SK-N-SH treated with all-trans-retinoic acid at 6 μM for 48 hours (cell line): ENCODE measurements around the gene RFX3.

Experiments
- ATAC-seq: fragments of 200-7000 bp; cut with Tn5 transposase; 3 replicates; pipeline ENCODE4 v1.9.1; 2020; ENCODE audit warnings: mild to moderate bottlenecking, moderate library complexity
- ARNTL ChIP-seq: fragments of 450-650 bp; formaldehyde crosslinking; IDR thresholded peaks from 2 replicates; pipeline ENCODE4 v1.5.0; 2020; ENCODE audit warnings: low read depth, mild to moderate bottlenecking, moderate library complexity, borderline replicate concordance
- BACH2 ChIP-seq: fragments of 250-450 bp; sonication (Bioruptor Pico); IDR thresholded peaks from 2 replicates; pipeline ENCODE4 v1.9.0; 2021; ENCODE audit warnings: mild to moderate bottlenecking, borderline replicate concordance
- CREB5 ChIP-seq: fragments of 250-450 bp; sonication (Bioruptor Pico); IDR thresholded peaks from 2 replicates; pipeline ENCODE4 v1.5.1; 2020; ENCODE audit warnings: low read depth, mild to moderate bottlenecking, moderate library complexity
- CSDC2 ChIP-seq: fragments of 250-450 bp; sonication (Bioruptor Pico); IDR thresholded peaks from 2 replicates; pipeline ENCODE4 v1.5.0; 2020; ENCODE audit warnings: mild to moderate bottlenecking, moderate library complexity
- ESRRG ChIP-seq: fragments of 250-450 bp; sonication (Bioruptor Pico); IDR thresholded peaks from 2 replicates; pipeline ENCODE4 v1.6.1; 2021; ENCODE audit warnings: mild to moderate bottlenecking
- ISL1 ChIP-seq: fragments of 250-450 bp; sonication (Bioruptor Pico); IDR thresholded peaks from 2 replicates; pipeline ENCODE4 v2.1.2; 2022; ENCODE audit warnings: mild to moderate bottlenecking, moderate library complexity
- OSR1 ChIP-seq: fragments of 250-450 bp; sonication (Bioruptor Pico); IDR thresholded peaks from 2 replicates; pipeline ENCODE4 v1.8.0; 2022; ENCODE audit warnings: moderate library complexity, mild to moderate bottlenecking, inconsistent platforms
- PATZ1 ChIP-seq: fragments of 250-450 bp; sonication (Bioruptor Pico); IDR thresholded peaks from 2 replicates; pipeline ENCODE4 v1.8.0; 2020; ENCODE audit warnings: mild to moderate bottlenecking, moderate library complexity, borderline replicate concordance
- POU6F1 ChIP-seq: fragments of 250-450 bp; sonication (Bioruptor Pico); IDR thresholded peaks from 2 replicates; pipeline ENCODE4 v1.8.0; 2021; ENCODE audit warnings: low read depth, mild to moderate bottlenecking, moderate library complexity, borderline replicate concordance
- PPARA ChIP-seq: fragments of 250-450 bp; sonication (Bioruptor Pico); IDR thresholded peaks from 2 replicates; pipeline ENCODE4 v1.5.0; 2020; ENCODE audit warnings: mild to moderate bottlenecking, borderline replicate concordance
- RARB ChIP-seq: fragments of 250-450 bp; sonication (Bioruptor Pico); IDR thresholded peaks from 2 replicates; pipeline ENCODE4 v1.8.0; 2021; ENCODE audit warnings: mild to moderate bottlenecking, moderate library complexity
- TOX ChIP-seq: fragments of 250-450 bp; sonication (Bioruptor Pico); IDR thresholded peaks from 2 replicates; pipeline ENCODE4 v1.8.0; 2021; ENCODE audit warnings: mild to moderate bottlenecking, moderate library complexity, borderline replicate concordance
- TSHZ2 ChIP-seq: fragments of 250-450 bp; sonication (Bioruptor Pico); IDR thresholded peaks from 2 replicates; pipeline ENCODE4 v1.5.0; 2020; ENCODE audit warnings: mild to moderate bottlenecking, moderate library complexity
- ZC3H10 ChIP-seq: fragments of 250-450 bp; sonication (Bioruptor Pico); IDR thresholded peaks from 2 replicates; pipeline ENCODE4 v1.5.1; 2021; ENCODE audit warnings: mild to moderate bottlenecking, moderate library complexity
- ZFP3 ChIP-seq: fragments of 250-450 bp; sonication (Bioruptor Pico); IDR thresholded peaks from 2 replicates; pipeline ENCODE4 v1.5.0; 2020; ENCODE audit warnings: mild to moderate bottlenecking, moderate library complexity
- ZNF70 ChIP-seq: fragments of 450-650 bp; formaldehyde crosslinking; IDR thresholded peaks from 2 replicates; pipeline ENCODE4 v1.5.0; 2020; ENCODE audit warnings: mild to moderate bottlenecking, moderate library complexity
- ZNF8 ChIP-seq: fragments of 450-650 bp; formaldehyde crosslinking; IDR thresholded peaks from 2 replicates; pipeline ENCODE4 v1.5.0; 2020; ENCODE audit warnings: mild to moderate bottlenecking, moderate library complexity

The RFX3 gene

GRCh38 chr9:3479514-3480352 is 46.1 kb downstream of the RFX3 start (continued):
- TF ChIP-seq TSHZ2 (CRISPR knock-in tag): no peak

GRCh38 chr9:3478549-3478953 is 47.2 kb downstream of the RFX3 start:
- ATAC-seq: no peak
- no peak for TF ChIP-seq POU6F1 (CRISPR knock-in tag)
- TF ChIP-seq ISL1: no peak
- no peak for TF ChIP-seq BACH2 (CRISPR knock-in tag)

- ATAC-seq: no peak
- TF ChIP-seq ESRRG (CRISPR knock-in tag) (no peak), OSR1 (no peak), ZNF8 (no peak), PATZ1 (no peak), ZC3H10 (CRISPR knock-in tag) (no peak), RARB (CRISPR knock-in tag) (no peak), ARNTL (CRISPR knock-in tag) (no peak)
Measured at GRCh38 chr9:3477236-3477834, 48.5 kb downstream of the RFX3 start.

GRCh38 chr9:3475300-3476020 is 50.3 kb downstream of the RFX3 start:
- ATAC-seq: no peak
- TF ChIP-seq CREB5 (CRISPR knock-in tag) (no peak), ZNF70 (no peak), PATZ1 (no peak), TOX (CRISPR knock-in tag) (no peak)

- no peak for ATAC-seq
- TF ChIP-seq ZNF70 (no peak), ZNF8 (no peak), TSHZ2 (CRISPR knock-in tag) (no peak), PPARA (CRISPR knock-in tag) (no peak), PATZ1 (no peak), ISL1 (no peak), ZC3H10 (CRISPR knock-in tag) (no peak), BACH2 (CRISPR knock-in tag) (no peak), ZFP3 (CRISPR knock-in tag) (no peak), CSDC2 (CRISPR knock-in tag) (no peak)
Measured at GRCh38 chr9:3474821-3475220, 51.0 kb downstream of the RFX3 start.
